GM12875 (cell line): ENCODE measurements around the gene TACC3.

Experiments
- H3K4me3 ChIP-seq: one replicate; pipeline ENCODE4 v1.5.1; 2011; ENCODE audit warnings: low read depth, low read length, control low read depth
- TF ChIP-seq, protein P1 (sequence below): IDR thresholded peaks from 2 replicates; pipeline ENCODE4 v1.5.1; 2011; ENCODE audit warnings: low read depth, mild to moderate bottlenecking, control low read depth, inconsistent platforms, low read length, moderate library complexity, borderline replicate concordance; ENCODE audit not compliant: insufficient read depth

Gene TACC3

DNA sequence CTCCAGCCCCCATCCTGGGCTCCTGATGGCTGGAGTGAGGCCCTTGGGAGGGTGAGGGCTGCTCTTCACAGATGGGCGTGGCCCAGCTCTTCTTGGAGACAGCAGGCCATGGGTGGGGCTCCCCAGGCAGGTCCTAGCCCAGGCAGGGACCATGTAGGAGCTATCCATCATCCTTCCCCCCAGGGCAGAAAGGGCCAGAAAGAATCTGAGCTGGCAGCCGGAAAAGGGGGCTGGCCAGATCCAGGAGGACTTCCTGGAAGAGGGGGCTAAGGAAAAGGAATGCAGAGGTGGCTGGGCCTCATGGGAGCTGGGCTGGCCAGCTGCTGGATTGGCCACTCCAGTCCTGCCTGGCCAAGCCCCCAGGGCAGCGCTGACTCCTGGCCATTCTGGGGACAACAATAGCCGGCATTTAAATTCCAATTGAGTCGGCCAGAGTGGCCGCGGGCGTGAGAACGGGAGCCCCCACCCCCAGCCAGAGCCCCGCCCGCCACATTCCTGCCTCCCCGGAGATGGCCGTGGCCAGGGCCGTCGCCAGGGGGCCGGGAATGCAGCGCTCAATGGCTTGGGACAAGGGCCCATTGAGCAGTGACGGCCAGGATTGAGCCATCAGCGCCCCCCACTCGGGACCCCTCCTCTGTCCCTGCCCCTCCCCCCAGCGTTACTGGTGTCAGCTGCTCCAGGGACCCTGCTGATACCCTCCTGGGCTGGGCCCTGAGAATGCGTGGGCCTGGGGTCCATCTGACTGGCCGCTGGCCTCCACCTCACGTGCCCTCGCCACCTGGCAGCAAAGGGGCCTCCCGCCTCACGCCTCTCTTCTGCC, 56.7 kb downstream of the TACC3 start:
- TF ChIP-seq, protein P1, sequence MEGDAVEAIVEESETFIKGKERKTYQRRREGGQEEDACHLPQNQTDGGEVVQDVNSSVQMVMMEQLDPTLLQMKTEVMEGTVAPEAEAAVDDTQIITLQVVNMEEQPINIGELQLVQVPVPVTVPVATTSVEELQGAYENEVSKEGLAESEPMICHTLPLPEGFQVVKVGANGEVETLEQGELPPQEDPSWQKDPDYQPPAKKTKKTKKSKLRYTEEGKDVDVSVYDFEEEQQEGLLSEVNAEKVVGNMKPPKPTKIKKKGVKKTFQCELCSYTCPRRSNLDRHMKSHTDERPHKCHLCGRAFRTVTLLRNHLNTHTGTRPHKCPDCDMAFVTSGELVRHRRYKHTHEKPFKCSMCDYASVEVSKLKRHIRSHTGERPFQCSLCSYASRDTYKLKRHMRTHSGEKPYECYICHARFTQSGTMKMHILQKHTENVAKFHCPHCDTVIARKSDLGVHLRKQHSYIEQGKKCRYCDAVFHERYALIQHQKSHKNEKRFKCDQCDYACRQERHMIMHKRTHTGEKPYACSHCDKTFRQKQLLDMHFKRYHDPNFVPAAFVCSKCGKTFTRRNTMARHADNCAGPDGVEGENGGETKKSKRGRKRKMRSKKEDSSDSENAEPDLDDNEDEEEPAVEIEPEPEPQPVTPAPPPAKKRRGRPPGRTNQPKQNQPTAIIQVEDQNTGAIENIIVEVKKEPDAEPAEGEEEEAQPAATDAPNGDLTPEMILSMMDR, result no peak
- no peak overlapping the region for H3K4me3 ChIP-seq

DNA sequence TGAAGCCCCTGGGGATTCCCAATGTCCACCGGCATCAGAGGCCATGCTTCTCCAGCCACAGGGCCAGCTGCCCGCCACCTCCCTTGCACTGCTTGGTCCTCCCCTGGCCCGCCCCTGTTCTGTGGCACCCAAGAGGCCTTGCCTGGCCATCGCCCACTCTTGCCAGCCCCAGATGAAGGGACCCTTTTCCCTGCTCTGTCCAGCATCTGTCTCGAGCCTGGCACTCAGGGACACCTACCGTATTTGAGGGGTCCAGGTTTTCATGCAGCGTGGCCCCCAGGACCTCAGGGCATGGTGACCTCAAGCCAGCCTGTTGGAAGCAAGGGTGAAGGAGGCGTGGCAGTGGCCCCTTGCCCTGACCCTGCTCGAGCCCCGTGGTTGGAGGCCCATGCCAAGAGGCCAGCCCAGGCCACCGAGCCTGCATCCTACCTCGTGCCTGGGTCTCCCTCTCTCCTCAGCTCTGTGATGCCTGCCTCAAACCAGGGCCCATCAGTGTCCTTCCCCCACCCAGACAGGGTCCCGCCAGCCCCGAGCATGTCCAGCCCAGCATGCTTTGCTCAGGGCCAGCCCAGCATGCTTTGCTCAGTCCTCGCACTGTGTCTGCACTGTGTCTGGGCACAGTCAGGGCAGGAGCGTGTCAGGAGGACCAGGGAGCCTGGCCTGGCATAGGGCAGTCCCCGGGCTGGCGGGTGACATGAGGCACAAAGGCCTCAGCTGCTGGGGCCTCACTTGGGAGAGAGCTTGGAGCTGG, 57.5 kb downstream of the TACC3 start:
- TF ChIP-seq, protein P1, result no peak
- no peak overlapping the region for H3K4me3 ChIP-seq

DNA sequence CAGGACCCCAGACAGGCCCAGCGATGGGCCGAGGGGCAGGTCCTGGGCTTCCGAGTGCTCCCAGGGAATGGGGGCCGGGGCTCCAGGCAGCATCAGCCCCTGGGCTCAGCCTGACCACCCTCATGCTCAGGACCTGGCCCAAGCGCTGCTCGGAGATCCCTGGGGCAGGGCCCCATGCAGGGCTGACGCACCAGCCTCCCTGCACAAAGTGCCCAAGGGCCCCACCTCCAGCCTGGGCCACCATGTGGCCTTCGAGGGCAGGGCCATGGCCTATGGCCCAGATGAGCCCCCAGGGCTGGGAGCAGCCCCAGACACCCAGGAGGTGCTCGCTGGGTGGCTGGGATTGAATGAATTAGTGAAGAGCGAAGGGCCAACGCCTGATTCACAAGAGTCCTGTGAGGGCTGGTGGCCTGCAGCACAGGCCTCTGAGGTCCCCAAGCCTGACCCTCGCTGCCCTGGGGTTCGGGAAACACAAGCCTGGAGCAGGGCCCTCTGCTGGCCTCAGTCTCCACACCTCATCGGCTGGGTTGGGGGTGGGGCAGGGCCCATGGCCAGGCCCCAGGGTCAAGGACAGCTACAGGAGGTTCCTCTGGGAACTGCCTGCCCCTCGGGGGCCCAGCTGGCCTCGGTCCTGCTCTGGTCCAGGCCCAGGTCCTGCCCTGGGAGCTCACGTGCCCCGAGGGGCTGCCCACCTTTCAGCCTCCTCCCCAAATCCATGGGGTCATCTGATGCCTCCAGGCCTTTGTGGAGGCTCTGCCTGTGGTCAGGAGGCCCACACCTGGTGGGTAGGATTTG, 58.5 kb downstream of the TACC3 start:
- no peak overlapping the region for H3K4me3 ChIP-seq
- TF ChIP-seq, protein P1, result no peak

DNA sequence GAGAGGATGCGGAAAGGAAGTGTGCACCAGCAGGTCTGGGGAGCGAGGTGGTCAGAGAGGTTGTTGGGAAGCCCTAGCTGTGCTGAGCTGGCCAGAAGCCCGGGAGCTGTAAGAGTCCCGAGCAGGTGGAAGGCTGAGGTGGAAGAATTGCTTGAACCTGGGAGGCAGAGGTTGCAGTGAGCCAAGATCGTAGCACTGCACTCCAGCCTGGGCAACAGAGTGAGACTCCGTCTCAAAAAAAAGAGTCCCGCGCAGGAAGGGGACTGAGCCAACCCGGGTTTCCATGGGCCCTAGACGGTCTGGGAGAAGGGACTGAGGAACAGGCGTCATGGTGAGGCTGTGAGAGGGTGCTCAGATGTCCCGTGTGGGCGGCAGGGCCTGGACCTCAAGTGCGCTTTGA, 59.1 kb downstream of the TACC3 start:
- TF ChIP-seq, protein P1, result no peak
- no peak overlapping the region for H3K4me3 ChIP-seq

DNA sequence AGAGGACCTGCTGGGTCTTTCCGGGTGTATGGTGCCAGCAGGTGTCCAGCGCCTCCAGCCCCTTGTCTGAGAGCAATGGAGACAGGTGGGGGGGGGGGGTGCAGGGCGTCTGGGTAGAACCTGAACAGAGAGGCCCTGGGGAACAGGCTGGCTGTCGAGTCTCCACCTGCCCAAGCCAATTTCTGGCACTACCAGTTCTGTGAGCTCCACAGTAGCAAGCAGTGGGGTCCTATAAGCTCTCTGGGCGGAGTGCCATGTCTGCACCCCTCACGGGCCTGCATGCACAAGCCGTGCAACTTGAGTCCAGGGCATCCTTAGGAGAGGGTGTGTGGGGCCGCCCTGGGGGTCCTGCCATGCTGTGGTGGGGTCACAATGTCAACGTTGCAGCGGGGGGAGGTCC, 61.7 kb downstream of the TACC3 start:
- no peak overlapping the region for H3K4me3 ChIP-seq
- TF ChIP-seq, protein P1, result no peak

DNA sequence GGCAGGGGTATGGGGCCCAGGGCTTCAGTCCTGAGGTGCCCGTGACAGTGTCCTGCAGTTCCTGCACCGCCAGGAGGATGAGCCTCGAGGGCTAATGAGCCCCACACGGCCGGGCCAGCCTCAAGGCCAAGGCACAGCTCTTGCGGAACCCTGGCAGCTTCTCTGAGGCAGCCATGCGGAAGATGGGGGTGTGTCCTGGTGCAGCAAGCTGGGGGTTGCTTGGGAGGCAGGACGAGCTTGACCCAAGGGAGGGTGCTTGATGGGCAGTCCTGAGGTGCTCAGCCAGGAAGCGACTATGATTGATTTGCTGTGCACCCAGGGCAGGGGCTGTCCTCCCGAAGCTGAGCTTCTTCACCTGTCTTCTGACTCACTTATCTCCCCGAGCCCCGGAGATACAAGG, 62.6 kb downstream of the TACC3 start:
- TF ChIP-seq, protein P1, result no peak
- no peak overlapping the region for H3K4me3 ChIP-seq
